Jurkat, Clone E6-1 (cell line): ENCODE data around the gene CRELD1. TPM values are rescaled to one million over a fixed set of nuclear protein-coding genes. Genes with fewer than 3 reads are reported as not detected.
A peak's percentile ranks its signal among the peaks of the same experiment; 100 is the strongest.
"Not testable (repeated sequence)": the region's sequence is repeated elsewhere in the genome, so short reads cannot be mapped to it uniquely, and the experiment has no call there.

Source experiments
- DNase-seq: peaks from one replicate; pipeline ENCODE4 v3.0.0-alpha.2; 2011; ENCODE audit warnings: low read depth, low spot score
- H3K4me3 ChIP-seq: 2 replicates; pipeline ENCODE4 v1.5.1; 2011; ENCODE audit warnings: mild to moderate bottlenecking, low read length, control low read depth, moderate library complexity
- polyA plus RNA-seq: library from polyadenylated mRNA; unstranded; fragments of >200 nt; gene quantifications from one replicate; pipeline ENCODE4 v1.2.1, GENCODE V29; 2012; ENCODE audit warnings: missing spikeins; ENCODE audit not compliant: insufficient read length, insufficient read depth

Gene CRELD1
- 24.1 TPM for polyA plus RNA-seq

- DNase-seq, result peak; percentile 94
- H3K4me3 ChIP-seq, result peak within 1 kb of the TSS; percentile 77
Observed at GRCh38 chr3:9933561-9934234, at the start of gene CRELD1. Gene CRELD1 (plus strand): TSS chr3:9933834. CDS start chr3:9934439, 605 bp downstream.

GRCh38 chr3:9884555-9885165, 49.0 kb upstream of the CRELD1 start:
- H3K4me3 ChIP-seq, result no peak overlapping the region
- DNase-seq, result no peak

GRCh38 chr3:9886328-9886727, 47.3 kb upstream of the CRELD1 start:
- no peak for DNase-seq
- H3K4me3 ChIP-seq, result no peak overlapping the region

GRCh38 chr3:9887480-9887879, 46.2 kb upstream of the CRELD1 start:
- DNase-seq, result no peak
- no peak overlapping the region for H3K4me3 ChIP-seq

GRCh38 chr3:9888540-9888939, 45.1 kb upstream of the CRELD1 start:
- no peak for DNase-seq
- H3K4me3 ChIP-seq, result no peak overlapping the region

GRCh38 chr3:9889405-9889804, 44.2 kb upstream of the CRELD1 start:
- no peak overlapping the region for H3K4me3 ChIP-seq
- no peak for DNase-seq

- peak within 1 kb of the TSS; percentile 91 for H3K4me3 ChIP-seq
- DNase-seq, result peak; percentile 84
Observed at GRCh38 chr3:9890249-9891071, 43.2 kb upstream of the CRELD1 start, which contains the start of gene JAGN1. Gene JAGN1 (plus strand): TSS chr3:9890610. CDS start chr3:9890723, 113 bp downstream.

- peak overlapping the region; percentile 91 for H3K4me3 ChIP-seq
- no peak for DNase-seq
Observed at GRCh38 chr3:9891072-9891622, 42.5 kb upstream of the CRELD1 start.

- DNase-seq, result no peak
- no peak overlapping the region for H3K4me3 ChIP-seq
Observed at GRCh38 chr3:9893739-9894138, 39.9 kb upstream of the CRELD1 start.

GRCh38 chr3:9895715-9896114, 37.9 kb upstream of the CRELD1 start:
- H3K4me3 ChIP-seq, DNase-seq: not testable (repeated sequence)

- not testable (repeated sequence) for DNase-seq, H3K4me3 ChIP-seq
Observed at GRCh38 chr3:9896755-9897407, 36.8 kb upstream of the CRELD1 start.

GRCh38 chr3:9897408-9898372, 35.9 kb upstream of the CRELD1 start:
- no peak for DNase-seq
- no peak overlapping the region for H3K4me3 ChIP-seq

- DNase-seq, result no peak
- H3K4me3 ChIP-seq, result no peak overlapping the region
Observed at GRCh38 chr3:9898467-9899241, 35.0 kb upstream of the CRELD1 start.

GRCh38 chr3:9899289-9899791, 34.3 kb upstream of the CRELD1 start:
- no peak for DNase-seq
- no peak overlapping the region for H3K4me3 ChIP-seq

- H3K4me3 ChIP-seq, DNase-seq: not testable (repeated sequence)
Observed at GRCh38 chr3:9900965-9901415, 32.6 kb upstream of the CRELD1 start.

GRCh38 chr3:9901967-9902366, 31.7 kb upstream of the CRELD1 start:
- peak overlapping the region; percentile 8 for H3K4me3 ChIP-seq
- DNase-seq, result peak; percentile 82
